ENCODE results near the gene SSUH2. TPM values are rescaled to one million over a fixed set of nuclear protein-coding genes. Genes with fewer than 3 reads are reported as not detected.

Gene SSUH2
- polyA plus RNA-seq, 3 donors = not detected

- Mint-ChIP-seq H3K36me3 (no peaks in the 10 kb centered on the region), H3K9me3 (peaks cover 0 to 6% (median 2%) of the 10 kb centered on the region in 7 donors), H3K4me3 (no peak overlapping the region), H3K27me3 (ENCODE audit: low read depth in 3 of 3) (peaks cover 6 to 11% (median 11%) of the 10 kb centered on the region in 3 donors), H3K27ac (no peak overlapping the region), H3K4me1 (no peaks in the 10 kb centered on the region)
- intact Hi-C loops (cut with micrococcal nuclease) = no loop called here
- Histone ChIP-seq H3K4me2 (replicated peaks; ENCODE audit: extremely low read depth, low read length, poor library complexity, severe bottlenecking) (no peak overlapping the region), H3K9ac (ENCODE audit: insufficient read depth, low read length, poor library complexity, severe bottlenecking) (no peak overlapping the region), H4K20me1 (ENCODE audit: insufficient read depth, low read length) (no peaks in the 10 kb centered on the region), H3K79me2 (ENCODE audit: insufficient read depth, low read length) (no peaks in the 10 kb centered on the region), H3K27ac (ENCODE audit: low read depth in 1 of 2, low read length in 2 of 2) (no peak overlapping the region), H3K9me3 (replicated peaks in 1 of 2; ENCODE audit: control insufficient read depth in 1 of 2, insufficient read depth in 1 of 2, low read length in 2 of 2) (no peaks in the 10 kb centered on the region), H3K36me3 (replicated peaks in 1 of 2; ENCODE audit: control insufficient read depth in 1 of 2, insufficient read depth in 2 of 2, low read length in 2 of 2) (no peaks in the 10 kb centered on the region), H3K27me3 (ENCODE audit: control insufficient read depth in 2 of 2, insufficient read depth in 2 of 2, low read length in 2 of 2) (peaks cover 0 to 3% of the 10 kb centered on the region in 2 donors), H3K4me3 (replicated peaks in 1 of 3; ENCODE audit: low read depth in 2 of 3, low read length in 3 of 3) (no peak overlapping the region), H3K4me1 (ENCODE audit: control insufficient read depth in 1 of 2, insufficient read depth in 2 of 2, low read length in 2 of 2) (no peaks in the 10 kb centered on the region), H2AFZ (ENCODE audit: insufficient read depth, low read depth, low read length, poor library complexity, severe bottlenecking) (no peak overlapping the region)
- no peak for TF ChIP-seq CTCF (IDR thresholded peaks at IDR 0.05)
- WGBS (ENCODE audit: insufficient coverage) = 95% methylated on average over 7 of the region's 7 CpGs
- no peak for DNase-seq
Observed at GRCh38 chr3:8641472-8641871, 3.1 kb downstream of the SSUH2 start.

- Histone ChIP-seq H4K20me1 (ENCODE audit: insufficient read depth, low read length) (no peaks in the 10 kb centered on the region), H3K9me3 (replicated peaks in 1 of 2; ENCODE audit: control insufficient read depth in 1 of 2, insufficient read depth in 1 of 2, low read length in 2 of 2) (no peaks in the 10 kb centered on the region), H3K79me2 (ENCODE audit: insufficient read depth, low read length) (no peaks in the 10 kb centered on the region), H3K9ac (ENCODE audit: insufficient read depth, low read length, poor library complexity, severe bottlenecking) (no peak overlapping the region), H3K4me2 (replicated peaks; ENCODE audit: extremely low read depth, low read length, poor library complexity, severe bottlenecking) (no peak overlapping the region), H3K27ac (ENCODE audit: low read depth in 1 of 2, low read length in 2 of 2) (no peak overlapping the region), H3K27me3 (ENCODE audit: control insufficient read depth in 2 of 2, insufficient read depth in 2 of 2, low read length in 2 of 2) (peaks cover 0 to 3% of the 10 kb centered on the region in 2 donors), H3K36me3 (replicated peaks in 1 of 2; ENCODE audit: control insufficient read depth in 1 of 2, insufficient read depth in 2 of 2, low read length in 2 of 2) (no peaks in the 10 kb centered on the region), H2AFZ (ENCODE audit: insufficient read depth, low read depth, low read length, poor library complexity, severe bottlenecking) (no peak overlapping the region), H3K4me1 (ENCODE audit: control insufficient read depth in 1 of 2, insufficient read depth in 2 of 2, low read length in 2 of 2) (no peaks in the 10 kb centered on the region), H3K4me3 (replicated peaks in 1 of 3; ENCODE audit: low read depth in 2 of 3, low read length in 3 of 3) (no peak overlapping the region)
- no peak for DNase-seq
- 100% methylated on average over 1 of the region's 1 CpG for WGBS (ENCODE audit: insufficient coverage)
- peaks cover 6 to 11% (median 8%) of the 10 kb centered on the region in 3 donors for H3K27me3 Mint-ChIP-seq (ENCODE audit: low read depth in 3 of 3)
- no peak overlapping the region for H3K27ac Mint-ChIP-seq
- TF ChIP-seq CTCF (IDR thresholded peaks at IDR 0.05) = no peak
- peaks cover 0 to 9% (median 2%) of the 10 kb centered on the region in 7 donors for H3K9me3 Mint-ChIP-seq
- intact Hi-C loops (cut with micrococcal nuclease) = no loop called here
- no peaks in the 10 kb centered on the region for H3K4me1 Mint-ChIP-seq
- H3K36me3 Mint-ChIP-seq = no peaks in the 10 kb centered on the region
- no peak overlapping the region for H3K4me3 Mint-ChIP-seq
Observed at GRCh38 chr3:8640223-8640622, 4.4 kb downstream of the SSUH2 start.
